Gastrocnemius medialis (tissue), 4 donors: Measurements from ENCODE around the gene ZNF79.

Experiments
- CTCF ChIP-seq, 5 experiments: fragments of 450-650 bp in 3 of 5; fragments of 200-600 bp in 2 of 5; sonication (generic) in 2 of 5; IDR thresholded peaks in 4 of 5; conservative IDR thresholded peaks in 1 of 5; 1 replicate in 4 of 5; 2 replicates in 1 of 5; pipeline ENCODE4 v1.5.1; 2016 to 2019; ENCODE audit warnings: antibody characterized with exemption in 5 of 5, mild to moderate bottlenecking in 3 of 5, moderate library complexity in 3 of 5
- POLR2A ChIP-seq, 2 donors: fragments of 450-650 bp; IDR thresholded peaks; one replicate each; pipeline ENCODE4 v1.6.1; 2017; ENCODE audit warnings: antibody characterized with exemption in 2 of 2, mild to moderate bottlenecking in 2 of 2, moderate library complexity in 2 of 2

- no peak for TF ChIP-seq POLR2A (IDR thresholded peaks at IDR 0.05)
- TF ChIP-seq CTCF (IDR thresholded peaks at IDR 0.05 in 4 of 5, conservative IDR thresholded peaks at IDR 0.05 in 1 of 5), result no peak
These were observed 1.9 kb upstream of the ZNF79 start for GRCh38 chr9:127422133-127422782.
